Mucosa of gallbladder (tissue), 1 donor: ENCODE results near the gene DMRTB1. TPM values are rescaled to one million over a fixed set of nuclear protein-coding genes. Genes with fewer than 3 reads are reported as not detected.

Experiments used
- DNase-seq: peaks from one replicate; pipeline ENCODE4 v3.0.0-alpha.2; 2020; ENCODE audit warnings: low spot score
- total RNA-seq: library from RNA; stranded (reverse); gene quantifications from one replicate; pipeline ENCODE4 v1.2.1, GENCODE V29; 2021
- donor health status: DM: no; HTN: no; CAD: no.

The DMRTB1 gene
- total RNA-seq, 1 donor from 2014 or later = not detected

GRCh38 chr1:53508056-53508990, 49.1 kb downstream of the DMRTB1 start:
- no peak for DNase-seq

- DNase-seq = no peak
Measured at GRCh38 chr1:53508991-53509666, 49.9 kb downstream of the DMRTB1 start.

GRCh38 chr1:53509775-53510174, 50.6 kb downstream of the DMRTB1 start:
- DNase-seq = no peak

GRCh38 chr1:53510215-53510614, 51.0 kb downstream of the DMRTB1 start:
- DNase-seq = no peak

GRCh38 chr1:53511323-53511932, 52.2 kb downstream of the DMRTB1 start:
- no peak for DNase-seq

- DNase-seq = no peak
Measured at GRCh38 chr1:53511933-53512806, 53.0 kb downstream of the DMRTB1 start.

- DNase-seq = no peak
Measured at GRCh38 chr1:53512807-53513755, 53.9 kb downstream of the DMRTB1 start.

GRCh38 chr1:53513846-53514245, 54.6 kb downstream of the DMRTB1 start:
- DNase-seq = no peak

GRCh38 chr1:53514436-53514835, 55.2 kb downstream of the DMRTB1 start:
- no peak for DNase-seq

GRCh38 chr1:53516181-53516580, 57.0 kb downstream of the DMRTB1 start:
- no peak for DNase-seq

Other genes with a start within 250 kb of the DMRTB1 start
- gene CZIB, start 238.8 kb upstream of the DMRTB1 start, total RNA-seq = 56.7 TPM
- gene MAGOH, start 220.9 kb upstream of the DMRTB1 start, total RNA-seq = 27.9 TPM
- 3.5 TPM for gene LRP8, start 131.3 kb upstream of the DMRTB1 start, total RNA-seq